Esophagus muscularis mucosa (tissue), 4 donors: ENCODE results near the gene FDXR.

ENCODE experiments used
- CTCF ChIP-seq, 3 experiments: fragments of 200-600 bp in 2 of 3; fragments of 450-650 bp in 1 of 3; sonication (generic) in 2 of 3; IDR thresholded peaks; one replicate each; pipeline ENCODE4 v1.5.1; 2017 to 2019; ENCODE audit warnings: antibody characterized with exemption in 3 of 3, mild to moderate bottlenecking in 2 of 3, moderate library complexity in 1 of 3
- EP300 ChIP-seq: sonication (generic); formaldehyde crosslinking; IDR thresholded peaks from one replicate; pipeline ENCODE4 v1.6.1; 2017; ENCODE audit warnings: antibody characterized with exemption
- POLR2AphosphoS5 ChIP-seq, 2 donors: sonication (generic); formaldehyde crosslinking; IDR thresholded peaks; one replicate each; pipeline ENCODE4 v1.6.1; 2017; ENCODE audit warnings: antibody characterized with exemption in 2 of 2

GRCh38 chr17:74878658-74879057, 5.9 kb upstream of the FDXR start:
- no peak for TF ChIP-seq EP300
- TF ChIP-seq CTCF (IDR thresholded peaks at IDR 0.05): no peak
- TF ChIP-seq POLR2AphosphoS5 (IDR thresholded peaks at IDR 0.05): no peak
